WERI-Rb-1 (cell line): ENCODE results near the gene FBXL17.

ENCODE experiments used
- DNase-seq: peaks from one replicate; pipeline ENCODE4 v3.0.0-alpha.2; 2020
- H3K27ac ChIP-seq: fragments of 250-450 bp; sonication (Bioruptor Pico); 2 replicates; pipeline ENCODE4 v1.5.1; 2020; ENCODE audit warnings: mild to moderate bottlenecking, moderate library complexity
- H3K27me3 ChIP-seq: fragments of 250-450 bp; sonication (Bioruptor Pico); 2 replicates; pipeline ENCODE4 v1.5.1; 2021; ENCODE audit warnings: mild to moderate bottlenecking, low read depth, moderate library complexity; ENCODE audit not compliant: insufficient read depth, severe bottlenecking
- H3K36me3 ChIP-seq: fragments of 250-450 bp; sonication (Bioruptor Pico); 2 replicates; pipeline ENCODE4 v1.5.1; 2020; ENCODE audit warnings: mild to moderate bottlenecking, moderate library complexity
- H3K4me3 ChIP-seq: 2 replicates; pipeline ENCODE4 v1.5.1; 2011; ENCODE audit warnings: low read depth, mild to moderate bottlenecking, control low read depth, low read length
- H3K9me3 ChIP-seq: fragments of 250-450 bp; sonication (Bioruptor Pico); 2 replicates; pipeline ENCODE4 v1.5.1; 2021; ENCODE audit warnings: mild to moderate bottlenecking, moderate library complexity; ENCODE audit not compliant: severe bottlenecking
- TF ChIP-seq, protein P1 (sequence below): IDR thresholded peaks from 2 replicates; pipeline ENCODE4 v1.5.1; 2011; ENCODE audit warnings: low read depth, mild to moderate bottlenecking, control low read depth, inconsistent platforms, low read length

Gene FBXL17

DNA sequence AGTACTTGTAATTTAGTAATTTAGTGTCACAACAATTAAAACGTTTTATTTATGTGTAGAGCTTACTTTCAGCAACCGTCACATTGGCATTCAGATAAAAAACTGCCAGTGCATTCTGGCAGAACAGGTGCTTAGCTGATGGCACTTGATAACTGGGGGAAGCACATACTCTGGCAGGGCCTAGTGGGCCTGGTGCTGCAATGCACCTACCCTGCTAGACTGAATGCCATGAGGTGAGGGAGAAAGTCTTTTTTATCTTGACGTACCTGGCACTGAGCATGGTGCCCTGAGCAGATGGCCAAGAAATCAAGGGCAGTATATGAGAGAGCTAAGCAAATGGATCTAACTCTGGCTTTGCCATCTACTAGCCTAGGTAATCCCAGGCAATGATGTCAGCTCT lies 430.6 kb downstream of the FBXL17 start:
- Histone ChIP-seq H3K36me3 (no peaks in the 10 kb centered on the region), H3K27ac (no peak overlapping the region), H3K4me3 (no peak overlapping the region), H3K9me3 (no peaks in the 10 kb centered on the region), H3K27me3 (no peaks in the 10 kb centered on the region)
- DNase-seq = no peak
- TF ChIP-seq, protein P1, sequence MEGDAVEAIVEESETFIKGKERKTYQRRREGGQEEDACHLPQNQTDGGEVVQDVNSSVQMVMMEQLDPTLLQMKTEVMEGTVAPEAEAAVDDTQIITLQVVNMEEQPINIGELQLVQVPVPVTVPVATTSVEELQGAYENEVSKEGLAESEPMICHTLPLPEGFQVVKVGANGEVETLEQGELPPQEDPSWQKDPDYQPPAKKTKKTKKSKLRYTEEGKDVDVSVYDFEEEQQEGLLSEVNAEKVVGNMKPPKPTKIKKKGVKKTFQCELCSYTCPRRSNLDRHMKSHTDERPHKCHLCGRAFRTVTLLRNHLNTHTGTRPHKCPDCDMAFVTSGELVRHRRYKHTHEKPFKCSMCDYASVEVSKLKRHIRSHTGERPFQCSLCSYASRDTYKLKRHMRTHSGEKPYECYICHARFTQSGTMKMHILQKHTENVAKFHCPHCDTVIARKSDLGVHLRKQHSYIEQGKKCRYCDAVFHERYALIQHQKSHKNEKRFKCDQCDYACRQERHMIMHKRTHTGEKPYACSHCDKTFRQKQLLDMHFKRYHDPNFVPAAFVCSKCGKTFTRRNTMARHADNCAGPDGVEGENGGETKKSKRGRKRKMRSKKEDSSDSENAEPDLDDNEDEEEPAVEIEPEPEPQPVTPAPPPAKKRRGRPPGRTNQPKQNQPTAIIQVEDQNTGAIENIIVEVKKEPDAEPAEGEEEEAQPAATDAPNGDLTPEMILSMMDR = no peak

DNA sequence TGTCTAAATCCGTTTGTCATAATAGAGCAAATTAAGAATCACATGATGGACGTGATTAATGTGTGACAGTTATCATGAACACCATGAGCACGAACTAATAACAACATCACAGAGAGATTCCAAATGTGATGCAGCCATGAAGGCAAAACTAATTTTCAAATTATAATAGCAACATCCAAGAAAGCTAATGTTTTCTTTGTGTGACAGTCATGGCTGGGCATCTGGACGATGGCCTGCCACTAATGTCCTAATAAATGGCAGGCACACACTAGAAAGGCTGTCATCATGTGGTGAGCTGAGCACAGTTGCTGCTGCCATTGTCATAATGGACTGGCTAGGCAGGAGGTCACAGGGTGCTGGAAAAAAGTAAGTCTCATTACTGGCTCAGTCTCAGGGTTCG lies 431.1 kb downstream of the FBXL17 start:
- Histone ChIP-seq H3K36me3 (no peaks in the 10 kb centered on the region), H3K27ac (no peak overlapping the region), H3K9me3 (no peaks in the 10 kb centered on the region), H3K27me3 (no peaks in the 10 kb centered on the region), H3K4me3 (no peak overlapping the region)
- no peak for DNase-seq
- TF ChIP-seq, protein P1 = no peak

DNA sequence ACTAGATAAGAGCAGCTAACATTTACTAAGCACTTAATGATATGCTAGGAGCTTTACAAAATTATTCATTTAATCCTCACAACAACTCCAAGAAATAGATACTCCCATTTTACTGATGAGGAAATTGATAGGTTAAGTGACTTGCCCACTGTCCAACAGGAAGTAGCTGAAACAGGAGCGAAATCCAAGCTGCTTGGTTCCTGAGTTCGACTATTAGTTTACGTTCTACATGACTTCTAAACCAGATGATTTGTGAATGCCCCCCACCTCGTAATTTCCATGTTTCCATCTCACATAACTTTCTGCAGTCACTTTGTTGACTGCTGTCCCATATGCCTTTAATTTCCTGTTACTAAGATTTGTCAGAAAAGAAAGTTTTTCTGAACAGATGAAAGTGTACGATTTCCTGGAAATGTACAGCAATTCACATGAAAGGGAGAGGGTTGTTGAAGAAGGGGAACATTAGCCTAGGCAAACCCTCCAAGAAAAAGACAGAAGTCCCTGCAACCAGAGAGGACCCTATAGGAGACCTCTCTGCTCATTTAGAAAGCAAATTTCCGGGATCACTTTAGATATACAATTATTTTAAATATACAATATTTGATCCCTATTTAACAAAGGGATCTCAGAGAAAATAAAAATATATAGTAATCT lies 432.1 kb downstream of the FBXL17 start:
- H3K36me3 ChIP-seq = no peaks in the 10 kb centered on the region
- H3K27me3 ChIP-seq = no peaks in the 10 kb centered on the region
- no peak for DNase-seq
- no peak overlapping the region for H3K4me3 ChIP-seq
- TF ChIP-seq, protein P1 = no peak
- H3K27ac ChIP-seq = no peak overlapping the region
- no peaks in the 10 kb centered on the region for H3K9me3 ChIP-seq

DNA sequence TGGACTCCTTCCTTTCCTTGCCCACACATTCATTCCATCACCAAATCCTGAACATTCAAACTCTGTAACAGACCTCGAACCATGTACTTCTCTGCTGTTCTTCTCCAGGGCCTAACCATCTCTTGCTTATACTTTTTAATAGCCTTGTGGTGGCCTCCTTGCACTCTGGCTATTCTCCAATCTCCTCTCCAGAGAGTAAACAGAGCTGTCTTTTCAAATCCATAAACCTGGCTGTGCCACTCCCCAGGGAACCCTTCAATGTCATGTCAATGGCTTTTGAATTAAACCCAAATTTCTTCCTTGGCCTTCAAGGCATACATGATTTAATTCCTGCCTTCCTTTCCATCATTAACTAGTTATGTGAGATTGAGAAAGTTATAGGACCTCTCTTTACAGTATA lies 433.5 kb downstream of the FBXL17 start:
- TF ChIP-seq, protein P1 = no peak
- Histone ChIP-seq H3K27me3 (no peaks in the 10 kb centered on the region), H3K27ac (no peak overlapping the region), H3K36me3 (no peaks in the 10 kb centered on the region), H3K4me3 (no peak overlapping the region), H3K9me3 (no peaks in the 10 kb centered on the region)
- DNase-seq = no peak

DNA sequence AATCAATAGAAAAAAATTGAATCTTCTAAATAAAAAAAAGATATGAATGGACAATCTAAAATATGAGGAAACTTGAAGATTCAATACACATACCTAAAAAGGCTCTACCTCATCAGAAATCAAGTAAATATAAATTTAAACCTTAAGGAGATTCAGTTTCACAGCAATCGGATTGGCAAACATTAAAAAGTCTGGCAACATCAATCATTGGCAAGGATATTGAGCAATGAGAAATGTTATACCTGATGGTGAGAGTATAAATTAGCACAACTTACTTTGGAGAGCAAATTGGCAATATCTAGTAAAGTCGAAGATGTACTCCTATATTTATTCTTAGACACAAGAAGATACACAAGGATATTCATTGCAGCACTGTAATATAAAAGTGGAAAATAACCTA lies 436.8 kb downstream of the FBXL17 start:
- Histone ChIP-seq H3K9me3 (no peaks in the 10 kb centered on the region), H3K36me3 (no peaks in the 10 kb centered on the region), H3K27ac (no peak overlapping the region), H3K27me3 (no peaks in the 10 kb centered on the region), H3K4me3 (no peak overlapping the region)
- TF ChIP-seq, protein P1 = no peak
- no peak for DNase-seq

DNA sequence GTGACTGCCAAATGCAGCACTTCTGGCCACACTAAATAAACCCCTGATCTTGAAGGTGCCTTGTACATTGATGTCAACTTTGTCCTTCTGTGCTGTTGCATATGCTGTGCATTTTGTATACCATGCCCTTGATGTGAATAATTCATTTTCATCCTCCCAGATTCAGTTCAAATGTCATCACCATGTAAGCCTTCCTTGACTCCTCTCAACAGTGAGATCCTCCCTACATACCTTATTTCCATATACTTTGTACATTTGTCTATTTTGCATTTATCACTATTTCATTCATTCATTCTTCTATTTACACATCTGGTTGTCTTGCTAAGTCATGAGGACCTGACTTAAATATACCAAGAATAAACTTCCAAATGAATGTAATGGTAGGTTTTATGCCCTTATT lies 438.0 kb downstream of the FBXL17 start:
- Histone ChIP-seq H3K9me3 (no peaks in the 10 kb centered on the region), H3K27me3 (no peaks in the 10 kb centered on the region), H3K36me3 (no peaks in the 10 kb centered on the region), H3K4me3 (no peak overlapping the region), H3K27ac (no peak overlapping the region)
- DNase-seq = no peak
- TF ChIP-seq, protein P1 = no peak
